ENCODE data around the gene CHD6. TPM values are rescaled to one million over a fixed set of nuclear protein-coding genes. Genes with fewer than 3 reads are reported as not detected.

CHD6 gene, protein sequence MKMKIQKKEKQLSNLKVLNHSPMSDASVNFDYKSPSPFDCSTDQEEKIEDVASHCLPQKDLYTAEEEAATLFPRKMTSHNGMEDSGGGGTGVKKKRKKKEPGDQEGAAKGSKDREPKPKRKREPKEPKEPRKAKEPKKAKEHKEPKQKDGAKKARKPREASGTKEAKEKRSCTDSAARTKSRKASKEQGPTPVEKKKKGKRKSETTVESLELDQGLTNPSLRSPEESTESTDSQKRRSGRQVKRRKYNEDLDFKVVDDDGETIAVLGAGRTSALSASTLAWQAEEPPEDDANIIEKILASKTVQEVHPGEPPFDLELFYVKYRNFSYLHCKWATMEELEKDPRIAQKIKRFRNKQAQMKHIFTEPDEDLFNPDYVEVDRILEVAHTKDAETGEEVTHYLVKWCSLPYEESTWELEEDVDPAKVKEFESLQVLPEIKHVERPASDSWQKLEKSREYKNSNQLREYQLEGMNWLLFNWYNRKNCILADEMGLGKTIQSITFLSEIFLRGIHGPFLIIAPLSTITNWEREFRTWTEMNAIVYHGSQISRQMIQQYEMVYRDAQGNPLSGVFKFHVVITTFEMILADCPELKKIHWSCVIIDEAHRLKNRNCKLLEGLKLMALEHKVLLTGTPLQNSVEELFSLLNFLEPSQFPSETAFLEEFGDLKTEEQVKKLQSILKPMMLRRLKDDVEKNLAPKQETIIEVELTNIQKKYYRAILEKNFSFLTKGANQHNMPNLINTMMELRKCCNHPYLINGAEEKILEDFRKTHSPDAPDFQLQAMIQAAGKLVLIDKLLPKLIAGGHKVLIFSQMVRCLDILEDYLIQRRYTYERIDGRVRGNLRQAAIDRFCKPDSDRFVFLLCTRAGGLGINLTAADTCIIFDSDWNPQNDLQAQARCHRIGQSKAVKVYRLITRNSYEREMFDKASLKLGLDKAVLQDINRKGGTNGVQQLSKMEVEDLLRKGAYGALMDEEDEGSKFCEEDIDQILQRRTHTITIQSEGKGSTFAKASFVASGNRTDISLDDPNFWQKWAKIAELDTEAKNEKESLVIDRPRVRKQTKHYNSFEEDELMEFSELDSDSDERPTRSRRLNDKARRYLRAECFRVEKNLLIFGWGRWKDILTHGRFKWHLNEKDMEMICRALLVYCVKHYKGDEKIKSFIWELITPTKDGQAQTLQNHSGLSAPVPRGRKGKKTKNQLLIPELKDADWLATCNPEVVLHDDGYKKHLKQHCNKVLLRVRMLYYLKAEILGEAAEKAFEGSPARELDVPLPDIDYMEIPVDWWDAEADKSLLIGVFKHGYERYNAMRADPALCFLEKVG (N-terminal part only)
- 34.3 TPM for polyA plus RNA-seq (2013, experiment 1 of 4)
- 39.1 TPM for polyA plus RNA-seq (2013, experiment 2 of 4)
- polyA plus RNA-seq (2013, experiment 3 of 4) = 31.4 TPM
- 43.6 TPM for polyA plus RNA-seq (2013, experiment 4 of 4)

GRCh38 chr20:41617902-41618806, at the start of gene CHD6:
CHD6 (minus strand) TSS chr20:41618377; CDS start chr20:41551337, 67,040 bp downstream.
- peak within 1 kb of the TSS; percentile 80 for H3K4me3 ChIP-seq (ENCODE audit: insufficient read depth, low read depth, low read length)
- H3K9me3 ChIP-seq (ENCODE audit: control insufficient read depth, low read length) = no peaks in the 10 kb centered on the region
- WGBS, 2 experiments = 0% methylated on average over 102 of the region's 102 CpGs
- H3K36me3 ChIP-seq (ENCODE audit: control insufficient read depth, insufficient read depth, low read length) = no peaks in the 10 kb centered on the region
- peaks cover 13% of the 10 kb centered on the region for H3K4me1 ChIP-seq (ENCODE audit: control insufficient read depth, insufficient read depth, low read length)
- H3K27ac ChIP-seq (ENCODE audit: insufficient read depth, low read depth, low read length, poor library complexity, severe bottlenecking) = peak within 1 kb of the TSS; percentile 86
- H3K27me3 ChIP-seq (ENCODE audit: control insufficient read depth, insufficient read depth, low read length, poor library complexity, severe bottlenecking) = no peaks in the 10 kb centered on the region

DNA sequence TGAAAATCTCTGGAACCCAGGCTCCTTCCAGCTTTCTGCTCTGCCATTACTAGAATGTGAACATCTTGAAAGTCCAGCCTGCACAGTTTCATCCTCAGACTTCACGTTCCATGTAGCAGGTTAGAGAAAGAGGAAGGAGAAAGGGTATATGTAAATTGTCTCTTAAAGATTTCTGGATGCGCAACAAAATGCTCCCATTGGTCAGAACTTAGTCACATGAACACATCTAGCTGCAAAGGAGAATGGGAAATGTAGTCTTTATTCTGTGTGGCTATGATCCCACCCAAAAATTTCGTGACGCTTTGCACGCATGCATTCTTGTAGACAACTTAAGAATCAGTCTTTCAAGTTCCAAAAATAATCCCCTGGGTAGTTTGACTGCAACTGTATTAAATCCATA, 46.4 kb upstream of the CHD6 start:
- Histone ChIP-seq H3K27me3 (ENCODE audit: control insufficient read depth, insufficient read depth, low read length, poor library complexity, severe bottlenecking) (no peaks in the 10 kb centered on the region), H3K4me3 (ENCODE audit: insufficient read depth, low read depth, low read length) (no peak overlapping the region), H3K27ac (ENCODE audit: insufficient read depth, low read depth, low read length, poor library complexity, severe bottlenecking) (no peak overlapping the region), H3K36me3 (ENCODE audit: control insufficient read depth, insufficient read depth, low read length) (no peaks in the 10 kb centered on the region), H3K4me1 (ENCODE audit: control insufficient read depth, insufficient read depth, low read length) (no peaks in the 10 kb centered on the region), H3K9me3 (ENCODE audit: control insufficient read depth, low read length) (no peaks in the 10 kb centered on the region)
- WGBS, 2 experiments = 67 to 70% methylated on average over 5 of the region's 5 CpGs

DNA sequence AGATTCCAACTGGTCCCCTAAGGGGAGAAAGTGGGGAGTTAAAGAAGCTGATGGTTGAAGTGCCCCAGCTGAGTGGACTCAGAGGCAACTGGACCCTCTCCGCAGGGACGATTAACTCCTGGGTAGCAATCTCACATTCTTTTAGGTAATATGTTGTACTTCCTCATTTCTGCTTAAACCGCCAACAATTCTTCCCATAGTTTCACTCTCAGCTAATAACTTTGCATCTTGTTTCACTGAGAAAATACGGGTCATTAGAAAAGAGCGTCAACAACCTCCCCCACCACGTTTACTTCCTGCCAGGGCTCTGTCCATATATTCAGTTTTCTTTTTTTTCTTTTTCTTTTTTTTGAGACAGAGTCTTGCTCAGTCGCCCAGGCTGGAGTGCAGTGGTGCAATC, 39.5 kb upstream of the CHD6 start:
- Histone ChIP-seq H3K4me3 (ENCODE audit: insufficient read depth, low read depth, low read length) (no peak overlapping the region), H3K27ac (ENCODE audit: insufficient read depth, low read depth, low read length, poor library complexity, severe bottlenecking) (no peak overlapping the region), H3K9me3 (ENCODE audit: control insufficient read depth, low read length) (no peaks in the 10 kb centered on the region), H3K36me3 (ENCODE audit: control insufficient read depth, insufficient read depth, low read length) (no peaks in the 10 kb centered on the region), H3K4me1 (ENCODE audit: control insufficient read depth, insufficient read depth, low read length) (no peaks in the 10 kb centered on the region), H3K27me3 (ENCODE audit: control insufficient read depth, insufficient read depth, low read length, poor library complexity, severe bottlenecking) (no peaks in the 10 kb centered on the region)
- 89 to 91% methylated on average over 7 of the region's 7 CpGs for WGBS, 2 experiments

GRCh38 chr20:41655962-41656618, 37.9 kb upstream of the CHD6 start:
- no peaks in the 10 kb centered on the region for H3K9me3 ChIP-seq (ENCODE audit: control insufficient read depth, low read length)
- 86 to 87% methylated on average over 3 of the region's 3 CpGs for WGBS, 2 experiments
- H3K4me3 ChIP-seq (ENCODE audit: insufficient read depth, low read depth, low read length) = no peak overlapping the region
- H3K27me3 ChIP-seq (ENCODE audit: control insufficient read depth, insufficient read depth, low read length, poor library complexity, severe bottlenecking) = no peaks in the 10 kb centered on the region
- no peak overlapping the region for H3K27ac ChIP-seq (ENCODE audit: insufficient read depth, low read depth, low read length, poor library complexity, severe bottlenecking)
- no peaks in the 10 kb centered on the region for H3K36me3 ChIP-seq (ENCODE audit: control insufficient read depth, insufficient read depth, low read length)
- no peaks in the 10 kb centered on the region for H3K4me1 ChIP-seq (ENCODE audit: control insufficient read depth, insufficient read depth, low read length)

- Histone ChIP-seq H3K27me3 (ENCODE audit: control insufficient read depth, insufficient read depth, low read length, poor library complexity, severe bottlenecking) (no peaks in the 10 kb centered on the region), H3K4me3 (ENCODE audit: insufficient read depth, low read depth, low read length) (no peak overlapping the region), H3K36me3 (ENCODE audit: control insufficient read depth, insufficient read depth, low read length) (no peaks in the 10 kb centered on the region), H3K27ac (ENCODE audit: insufficient read depth, low read depth, low read length, poor library complexity, severe bottlenecking) (no peak overlapping the region), H3K9me3 (ENCODE audit: control insufficient read depth, low read length) (no peaks in the 10 kb centered on the region), H3K4me1 (ENCODE audit: control insufficient read depth, insufficient read depth, low read length) (peaks cover 4% of the 10 kb centered on the region)
- 67 to 74% methylated on average over 1 of the region's 1 CpG for WGBS, 2 experiments
These were observed 36.7 kb upstream of the CHD6 start for GRCh38 chr20:41654884-41655283.

DNA sequence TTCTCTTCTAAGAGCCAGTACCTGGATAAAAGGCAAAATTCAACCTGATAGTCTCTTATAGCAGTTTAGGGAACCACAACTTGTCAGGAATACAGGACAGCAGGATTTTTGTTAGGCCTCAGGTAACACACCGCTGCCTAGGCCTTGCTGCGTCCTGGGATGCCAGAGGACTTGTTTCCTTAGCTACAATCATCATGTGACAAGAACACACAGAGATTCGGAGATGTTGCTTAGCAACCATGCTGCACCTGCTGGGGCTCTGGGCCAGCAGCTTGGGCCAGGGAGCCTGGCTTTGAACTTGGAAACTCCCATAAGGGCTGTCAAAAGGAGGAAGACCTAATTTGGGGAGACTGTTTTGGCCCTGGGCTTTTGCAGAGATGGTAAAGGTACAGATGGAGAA, 36.1 kb upstream of the CHD6 start:
- Histone ChIP-seq H3K36me3 (ENCODE audit: control insufficient read depth, insufficient read depth, low read length) (no peaks in the 10 kb centered on the region), H3K27ac (ENCODE audit: insufficient read depth, low read depth, low read length, poor library complexity, severe bottlenecking) (no peak overlapping the region), H3K4me3 (ENCODE audit: insufficient read depth, low read depth, low read length) (no peak overlapping the region), H3K4me1 (ENCODE audit: control insufficient read depth, insufficient read depth, low read length) (peaks cover 7% of the 10 kb centered on the region), H3K27me3 (ENCODE audit: control insufficient read depth, insufficient read depth, low read length, poor library complexity, severe bottlenecking) (no peaks in the 10 kb centered on the region), H3K9me3 (ENCODE audit: control insufficient read depth, low read length) (no peaks in the 10 kb centered on the region)
- WGBS, 2 experiments = 85 to 90% methylated on average over 3 of the region's 3 CpGs

DNA sequence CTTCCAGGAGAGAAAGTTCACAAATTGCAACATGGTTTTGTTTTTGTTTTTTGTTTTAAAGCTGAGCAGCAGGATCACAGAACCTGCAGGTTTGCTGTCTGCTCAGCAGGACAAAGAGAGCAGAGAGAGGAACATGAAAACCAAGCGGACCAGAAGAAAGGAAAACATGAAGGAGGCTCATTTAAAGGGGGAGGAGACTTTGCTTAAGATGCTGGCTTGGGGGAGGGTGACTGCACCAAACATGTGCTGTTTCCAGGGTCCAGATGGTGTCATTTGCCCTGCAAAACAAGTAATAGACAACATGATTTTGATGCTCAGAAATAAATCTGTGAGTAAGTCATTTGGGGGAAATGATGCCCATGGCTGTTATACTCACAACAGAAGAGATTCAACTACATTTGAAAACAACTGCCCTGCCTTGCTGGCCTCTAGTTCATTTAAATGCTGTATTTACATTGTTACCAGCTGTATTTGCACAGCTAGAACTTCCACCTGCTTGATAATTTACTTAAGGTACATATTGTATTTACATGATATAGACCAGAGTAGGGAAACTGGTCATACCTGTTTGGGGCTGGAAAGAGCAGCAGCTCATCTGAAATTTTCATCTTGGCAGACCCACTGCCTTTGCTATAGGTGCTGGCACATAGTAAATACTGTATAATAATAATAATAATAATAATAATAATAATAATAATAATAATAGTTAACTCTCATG, 32.2 kb upstream of the CHD6 start:
- WGBS, 2 experiments = 39 to 46% methylated on average over 1 of the region's 1 CpG
- Histone ChIP-seq H3K36me3 (ENCODE audit: control insufficient read depth, insufficient read depth, low read length) (no peaks in the 10 kb centered on the region), H3K4me3 (ENCODE audit: insufficient read depth, low read depth, low read length) (no peak overlapping the region), H3K27me3 (ENCODE audit: control insufficient read depth, insufficient read depth, low read length, poor library complexity, severe bottlenecking) (no peaks in the 10 kb centered on the region), H3K4me1 (ENCODE audit: control insufficient read depth, insufficient read depth, low read length) (peaks cover 7% of the 10 kb centered on the region), H3K27ac (ENCODE audit: insufficient read depth, low read depth, low read length, poor library complexity, severe bottlenecking) (no peak overlapping the region), H3K9me3 (ENCODE audit: control insufficient read depth, low read length) (no peaks in the 10 kb centered on the region)

GRCh38 chr20:41649489-41649888, 31.3 kb upstream of the CHD6 start:
- Histone ChIP-seq H3K4me3 (ENCODE audit: insufficient read depth, low read depth, low read length) (no peak overlapping the region), H3K27ac (ENCODE audit: insufficient read depth, low read depth, low read length, poor library complexity, severe bottlenecking) (no peak overlapping the region), H3K9me3 (ENCODE audit: control insufficient read depth, low read length) (no peaks in the 10 kb centered on the region), H3K4me1 (ENCODE audit: control insufficient read depth, insufficient read depth, low read length) (peaks cover 7% of the 10 kb centered on the region), H3K36me3 (ENCODE audit: control insufficient read depth, insufficient read depth, low read length) (no peaks in the 10 kb centered on the region), H3K27me3 (ENCODE audit: control insufficient read depth, insufficient read depth, low read length, poor library complexity, severe bottlenecking) (no peaks in the 10 kb centered on the region)
- 91 to 92% methylated on average over 3 of the region's 3 CpGs for WGBS, 2 experiments
